K562 (cell line): ENCODE measurements around the gene SH3BP4. TPM values are rescaled to one million over a fixed set of nuclear protein-coding genes. Genes with fewer than 3 reads are reported as not detected.

Experiments
- CBX2 ChIP-seq: fragments of 200-600 bp; sonication (generic); IDR thresholded peaks from one replicate; pipeline ENCODE4 v1.6.1; 2012; ENCODE audit warnings: mild to moderate bottlenecking, low read length, inconsistent platforms; ENCODE audit not compliant: insufficient read depth, poor library complexity, severe bottlenecking
- CCAR2 ChIP-seq: fragments of 200-400 bp; formaldehyde crosslinking; IDR thresholded peaks from 2 replicates; pipeline ENCODE4 v1.6.1; 2017; ENCODE audit warnings: mild to moderate bottlenecking, low read depth, low read length
- ESRRB ChIP-seq: fragments of 250-450 bp; sonication (Bioruptor Pico); IDR thresholded peaks from 2 replicates; pipeline ENCODE4 v1.5.0; 2020; ENCODE audit warnings: mild to moderate bottlenecking, moderate library complexity, borderline replicate concordance
- FOXJ2 ChIP-seq: fragments of 200-800 bp; sonication (Bioruptor generic); IDR thresholded peaks from 2 replicates; pipeline ENCODE4 v1.6.1; 2016; ENCODE audit warnings: missing genetic modification characterization, missing compliant biosample characterization
- IRF2 ChIP-seq: sonication (generic); formaldehyde crosslinking; IDR thresholded peaks from 2 replicates; pipeline ENCODE4 v1.8.1; 2022; ENCODE audit warnings: mild to moderate bottlenecking, missing genetic modification reagents
- JUNB ChIP-seq: fragments of 450-650 bp; formaldehyde crosslinking; conservative IDR thresholded peaks from 2 replicates; pipeline ENCODE4 v1.4.0; 2020; ENCODE audit warnings: mild to moderate bottlenecking
- NEUROD1 ChIP-seq: fragments of 150-350 bp; IDR thresholded peaks from 2 replicates; pipeline ENCODE4 v1.6.1; 2014; ENCODE audit warnings: borderline replicate concordance, low read length, low read depth; ENCODE audit not compliant: partially characterized antibody
- NR0B1 ChIP-seq: fragments of 450-650 bp; IDR thresholded peaks from one replicate; pipeline ENCODE4 v1.6.1; 2018; ENCODE audit warnings: mild to moderate bottlenecking, moderate library complexity; ENCODE audit not compliant: partially characterized antibody
- POLR2G ChIP-seq: fragments of 200-400 bp; formaldehyde crosslinking; IDR thresholded peaks from 2 replicates; pipeline ENCODE4 v1.6.1; 2017; ENCODE audit warnings: low read depth, mild to moderate bottlenecking, antibody characterized with exemption, low read length, moderate library complexity
- SIRT6 ChIP-seq: IDR thresholded peaks from one replicate; pipeline ENCODE4 v1.6.1; 2012; ENCODE audit warnings: low read depth, mild to moderate bottlenecking, control low read depth, inconsistent platforms, low read length, moderate library complexity
- TCF7L2 ChIP-seq: fragments of 150-350 bp; IDR thresholded peaks from 2 replicates; pipeline ENCODE4 v1.6.1; 2016; ENCODE audit warnings: low read depth, mild to moderate bottlenecking, low read length, moderate library complexity
- THRB ChIP-seq: fragments of 450-650 bp; formaldehyde crosslinking; conservative IDR thresholded peaks from 2 replicates; pipeline ENCODE4 v1.4.0; 2022; ENCODE audit warnings: mild to moderate bottlenecking, missing genetic modification characterization
- ZBTB40 ChIP-seq, 2 experiments: fragments of 450-650 bp in 1 of 2; sonication (generic) in 1 of 2; formaldehyde crosslinking in 1 of 2; IDR thresholded peaks; 2 replicates each; pipeline versions ENCODE4 v1.7.1 to v1.9.0; 2016 to 2022; ENCODE audit warnings: inconsistent platforms in 1 of 2, mild to moderate bottlenecking in 1 of 2, missing genetic modification reagents in 1 of 2
- ZNF134 ChIP-seq: fragments of 250-450 bp; sonication (Bioruptor Pico); conservative IDR thresholded peaks from 2 replicates; pipeline ENCODE4 v1.4.0; 2020
- ZNF354B ChIP-seq: fragments of 250-450 bp; sonication (Bioruptor Pico); IDR thresholded peaks from 2 replicates; pipeline ENCODE4 v1.4.0; 2020
- ZNF699 ChIP-seq: fragments of 250-450 bp; sonication (Bioruptor Pico); IDR thresholded peaks from 2 replicates; pipeline ENCODE4 v1.8.0; 2021; ENCODE audit warnings: mild to moderate bottlenecking, moderate library complexity; ENCODE audit not compliant: insufficient replicate concordance
- polyA plus RNA-seq, 8 experiments: library from polyadenylated mRNA; depleted of rRNA in 4 of 8; stranded (reverse) in 5 of 8; unstranded in 3 of 8; fragments of >200 nt; fragmentation: Nextera tagmentation in 2 of 8; fragmentation: Illumina TruSeq in 1 of 8; extraction: Ambion mirVana in 2 of 8; extraction: Trizol in 1 of 8; gene quantifications; 2 replicates each; pipeline versions ENCODE4 v1.2.1 to v1.2.3, GENCODE V29; 2011 to 2014; ENCODE audit warnings: inconsistent platforms in 1 of 8, missing spikeins in 1 of 8
- total RNA-seq, 7 experiments: library from RNA; depleted of rRNA in 6 of 7; stranded (reverse); fragments of >200 nt in 6 of 7; fragmentation: Illumina TruSeq in 2 of 7; extraction: Trizol in 2 of 7; gene quantifications; 2 replicates each; pipeline versions ENCODE4 v1.2.1 to v1.2.3, GENCODE V29; 2011 to 2021; ENCODE audit warnings: low replicate concordance in 1 of 7

The SH3BP4 gene
- total and polyA plus RNA-seq, 9 of the 15 experiments (the other 6 are each of a cell fraction or from before 2014, with no cell fraction given) = 0.03 to 0.28 (median 0.27) TPM; not detected in 6

- no peak for TF ChIP-seq ZBTB40 (IDR thresholded peaks at IDR 0.05)
- no peak for TF ChIP-seq ZBTB40 (CRISPR knock-in tag; IDR thresholded peaks at IDR 0.05)
- peak; percentile 64 for TF ChIP-seq JUNB (CRISPR knock-in tag)
- TF ChIP-seq SIRT6 = no peak
- TF ChIP-seq IRF2 (CRISPR knock-in tag) = no peak
- TF ChIP-seq ZNF699 (CRISPR knock-in tag) = no peak
- TF ChIP-seq POLR2G = no peak
- no peak for TF ChIP-seq NR0B1
- no peak for TF ChIP-seq CCAR2
- TF ChIP-seq TCF7L2 = no peak
- no peak for TF ChIP-seq ZNF354B
- TF ChIP-seq CBX2 = no peak
- TF ChIP-seq ESRRB (CRISPR knock-in tag) = no peak
- no peak for TF ChIP-seq NEUROD1
- no peak for TF ChIP-seq FOXJ2 (tag)
- no peak for TF ChIP-seq ZNF134 (CRISPR knock-in tag)
- no peak for TF ChIP-seq THRB (CRISPR knock-in tag)
Measured at GRCh38 chr2:235050980-235051351, 99.1 kb downstream of the SH3BP4 start (continued).
